Measurements from ENCODE around the gene PARD6G.
"Not testable (repeated sequence)": the region's sequence is repeated elsewhere in the genome, so short reads cannot be mapped to it uniquely, and the experiment has no call there.

Gene PARD6G

GRCh38 chr18:80247393-80247841 lies at the start of gene PARD6G:
PARD6G (minus strand) TSS chr18:80247514; CDS start chr18:80247348, 166 bp downstream.
- no peak for FAIRE-seq

- not testable (repeated sequence) for FAIRE-seq
These were observed 15.1 kb upstream of the PARD6G start for GRCh38 chr18:80262241-80263033.

- no peak for FAIRE-seq
These were observed 12.3 kb upstream of the PARD6G start for GRCh38 chr18:80259610-80260009.

- no peak for FAIRE-seq
These were observed 11.3 kb upstream of the PARD6G start for GRCh38 chr18:80258640-80259039.

GRCh38 chr18:80257579-80258543 lies 10.5 kb upstream of the PARD6G start:
- peak; percentile 43 for FAIRE-seq

GRCh38 chr18:80254971-80255500 lies 7.7 kb upstream of the PARD6G start:
- FAIRE-seq = no peak

GRCh38 chr18:80253871-80254492 lies 6.7 kb upstream of the PARD6G start:
- no peak for FAIRE-seq

- FAIRE-seq = no peak
These were observed 5.9 kb upstream of the PARD6G start for GRCh38 chr18:80253236-80253635.

- FAIRE-seq = no peak
These were observed 4.8 kb upstream of the PARD6G start for GRCh38 chr18:80252136-80252535.

GRCh38 chr18:80251700-80252099 lies 4.4 kb upstream of the PARD6G start:
- FAIRE-seq = no peak

- no peak for FAIRE-seq
These were observed 3.5 kb upstream of the PARD6G start for GRCh38 chr18:80250740-80251364.

GRCh38 chr18:80249217-80250093 lies 2.1 kb upstream of the PARD6G start:
- no peak for FAIRE-seq

- no peak for FAIRE-seq
These were observed 595 bp downstream of the PARD6G start for GRCh38 chr18:80246445-80247392.

- no peak for FAIRE-seq
These were observed 1.4 kb downstream of the PARD6G start for GRCh38 chr18:80245781-80246444.

GRCh38 chr18:80244956-80245730 lies 2.2 kb downstream of the PARD6G start:
- FAIRE-seq = no peak

GRCh38 chr18:80244167-80244566 lies 3.1 kb downstream of the PARD6G start:
- FAIRE-seq = no peak

GRCh38 chr18:80243204-80243603 lies 4.1 kb downstream of the PARD6G start:
- FAIRE-seq = no peak

- no peak for FAIRE-seq
These were observed 5.2 kb downstream of the PARD6G start for GRCh38 chr18:80241919-80242777.
